ENCODE results near the gene P3R3URF.

The P3R3URF gene

DNA sequence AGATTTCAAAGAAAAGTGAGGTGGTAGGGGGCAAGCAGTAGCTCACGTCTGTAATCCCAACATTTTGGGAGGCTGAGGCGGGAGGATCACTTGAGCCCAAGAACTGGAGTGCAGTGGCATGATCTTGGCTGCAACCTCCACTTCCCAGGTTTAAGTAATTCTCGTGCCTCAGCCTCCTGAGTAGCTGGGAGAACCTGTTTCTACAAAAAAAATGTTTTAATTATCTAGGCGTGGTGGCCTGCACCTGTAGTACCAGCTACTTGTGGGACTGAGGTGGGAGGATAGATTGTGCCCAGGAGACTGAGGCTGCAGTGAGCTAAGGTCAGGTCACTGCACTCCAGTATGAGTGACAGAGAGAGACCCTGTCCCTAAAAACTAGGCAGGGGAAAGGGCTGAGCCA lies 4.0 kb downstream of the P3R3URF start:
- TF ChIP-seq CTCF (IDR thresholded peaks at IDR 0.05; ENCODE audit: low read length, missing control alignments) = no peak

DNA sequence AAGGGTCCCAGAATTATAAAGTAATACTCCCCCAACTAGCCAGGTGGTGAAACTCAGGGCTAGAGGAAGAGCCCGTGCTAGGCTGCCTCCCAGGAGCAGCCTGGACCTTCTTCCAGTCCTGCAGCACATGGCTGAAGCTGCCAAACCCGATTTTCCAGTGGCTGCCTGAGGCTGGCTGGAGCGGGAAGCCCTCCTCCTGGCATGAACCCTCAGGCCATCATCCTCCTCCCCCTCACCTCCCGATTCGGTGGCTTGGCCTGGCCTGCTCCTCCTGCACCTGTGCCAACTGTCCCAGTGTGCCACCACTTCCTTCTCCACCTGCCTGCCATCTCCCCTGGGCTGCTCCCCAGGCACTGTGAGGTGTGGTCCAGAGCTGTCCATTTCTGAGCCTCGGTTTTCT lies 4.4 kb downstream of the P3R3URF start:
- DNase-seq (ENCODE audit: low read depth) = no peak
- no peak overlapping the region for H3K4me3 ChIP-seq (replicated peaks; ENCODE audit: low read depth, low read length)
- TF ChIP-seq CTCF (IDR thresholded peaks at IDR 0.05; ENCODE audit: low read length, missing control alignments) = no peak

More for the DNA sequence above, 4.0 kb downstream of the P3R3URF start:
- no peak for DNase-seq (ENCODE audit: low read depth)
- no peak overlapping the region for H3K4me3 ChIP-seq (replicated peaks; ENCODE audit: low read depth, low read length)

DNA sequence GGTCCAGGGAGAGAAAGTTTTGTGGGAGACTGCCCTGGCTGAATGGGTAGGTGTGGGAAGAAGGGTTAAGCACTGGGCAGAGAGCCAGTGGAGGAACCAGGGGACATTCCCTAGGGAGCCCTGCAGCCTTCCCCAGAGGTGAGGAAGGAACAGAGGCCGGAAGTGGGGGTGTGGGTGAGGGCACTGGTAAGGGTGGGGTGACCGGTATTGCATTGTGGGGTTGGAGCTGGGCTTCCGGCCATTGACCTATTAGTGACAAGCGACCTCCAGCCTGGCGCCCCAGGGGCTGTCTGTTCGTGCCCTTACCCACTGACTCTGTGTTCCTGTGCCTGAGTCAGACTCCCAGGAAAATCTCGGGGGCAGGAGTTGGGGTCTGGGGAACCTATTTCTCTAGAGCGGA lies 4.9 kb downstream of the P3R3URF start:
- no peak for TF ChIP-seq CTCF (IDR thresholded peaks at IDR 0.05; ENCODE audit: low read length, missing control alignments)
- DNase-seq (ENCODE audit: low read depth) = no peak
- no peak overlapping the region for H3K4me3 ChIP-seq (replicated peaks; ENCODE audit: low read depth, low read length)

DNA sequence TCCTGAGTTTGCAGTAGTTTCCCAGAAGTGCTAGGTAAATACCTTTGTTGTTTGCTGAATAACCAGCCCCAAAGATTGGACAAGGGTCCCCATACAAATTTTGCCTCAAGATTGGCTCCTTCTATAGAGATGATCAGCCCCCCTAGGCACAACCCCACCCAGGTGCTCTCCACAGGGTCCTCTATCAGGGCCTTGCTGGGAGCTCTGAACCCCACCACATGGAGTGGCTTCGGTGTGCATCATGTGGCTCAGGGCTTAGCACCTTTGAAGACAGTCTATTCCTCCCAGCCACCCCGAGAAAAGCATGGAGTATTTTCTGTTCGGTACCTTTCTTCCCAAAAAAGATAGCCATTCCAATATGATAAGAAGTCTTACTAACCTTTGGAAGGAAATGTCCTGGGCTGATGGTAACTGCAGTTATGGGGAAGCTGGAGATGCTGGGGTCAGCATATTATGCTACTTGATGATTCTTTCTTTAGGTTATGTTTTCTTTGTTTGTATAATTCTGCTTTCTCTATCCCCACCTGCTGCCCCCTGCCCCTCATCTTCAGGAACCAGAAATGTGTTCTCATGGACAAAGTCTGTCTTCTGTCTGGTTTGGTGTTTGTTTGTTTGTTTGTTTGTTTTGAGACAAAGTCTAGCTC lies 6.4 kb downstream of the P3R3URF start:
- no peak for TF ChIP-seq CTCF (IDR thresholded peaks at IDR 0.05; ENCODE audit: low read length, missing control alignments)
- no peak overlapping the region for H3K4me3 ChIP-seq (replicated peaks; ENCODE audit: low read depth, low read length)
- no peak for DNase-seq (ENCODE audit: low read depth)

GRCh38 chr1:46168477-46168876 lies 7.8 kb downstream of the P3R3URF start:
- no peak for TF ChIP-seq CTCF (IDR thresholded peaks at IDR 0.05; ENCODE audit: low read length, missing control alignments)

DNA sequence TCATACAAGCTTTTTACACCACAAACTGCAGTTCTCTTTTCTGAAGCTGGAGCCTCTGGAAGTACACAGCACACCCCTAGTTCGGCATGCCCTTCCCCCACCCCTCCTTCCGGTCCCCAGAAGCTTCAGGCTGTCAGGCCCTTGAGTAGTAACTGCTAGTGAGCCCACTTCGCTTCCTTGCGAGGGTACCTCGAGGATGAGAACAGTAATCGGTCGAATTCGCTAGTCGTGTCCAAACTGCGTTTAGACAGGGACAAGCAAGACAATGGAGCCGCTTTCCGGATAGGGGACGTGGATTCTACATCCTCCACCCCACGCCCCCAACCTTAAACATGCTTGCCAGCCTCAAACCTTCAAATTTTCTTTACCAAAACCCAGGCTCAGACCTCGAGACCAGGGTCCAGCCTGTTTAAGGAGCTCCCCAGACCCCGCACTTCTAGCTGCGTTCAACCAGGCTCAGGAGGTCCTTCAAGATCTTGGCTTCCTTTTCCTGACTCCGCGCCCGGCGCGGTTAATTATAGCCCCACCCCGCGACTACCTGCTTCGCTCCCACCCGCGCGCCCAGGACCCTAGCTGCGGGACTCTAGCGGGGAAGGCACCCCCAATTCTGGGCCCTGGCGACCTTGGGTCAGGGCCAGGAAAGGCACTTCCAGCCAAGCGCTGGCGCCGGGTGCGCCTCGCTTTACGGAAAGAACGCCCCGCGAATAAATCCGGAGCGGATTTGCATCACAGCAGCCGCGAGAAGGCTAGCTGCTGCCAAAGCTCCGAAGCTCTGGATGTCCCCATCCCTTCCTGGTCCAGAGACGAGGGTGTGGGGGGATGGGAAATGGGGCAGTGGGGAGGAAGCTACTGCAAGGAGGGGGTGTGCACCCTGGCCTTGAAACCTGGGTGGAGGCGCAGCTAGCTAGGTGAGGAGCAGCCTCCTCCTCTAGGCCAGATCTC lies 9.5 kb downstream of the P3R3URF start:
- peak overlapping the region; percentile 49 for H3K4me3 ChIP-seq (replicated peaks; ENCODE audit: low read depth, low read length)
- TF ChIP-seq CTCF (IDR thresholded peaks at IDR 0.05; ENCODE audit: low read length, missing control alignments) = no peak
- peak; percentile 32 for DNase-seq (ENCODE audit: low read depth)

More at GRCh38 chr1:46168477-46168876, 7.8 kb downstream of the P3R3URF start:
- no peak overlapping the region for H3K4me3 ChIP-seq (replicated peaks; ENCODE audit: low read depth, low read length)
- peak; percentile 30 for DNase-seq (ENCODE audit: low read depth)

Data from fibroblast of pulmonary artery (primary cell).